Peyer's patch (tissue), 4 donors: ENCODE results near the gene RAPGEF5. TPM values are rescaled to one million over a fixed set of nuclear protein-coding genes. Genes with fewer than 3 reads are reported as not detected.

ENCODE experiments used
- DNase-seq, 3 donors: peaks; one replicate each; pipeline ENCODE4 v3.0.0-alpha.2; 2017 to 2019
- H3K27ac ChIP-seq, 4 donors: fragments of 200-600 bp; sonication (generic); one replicate each; pipeline ENCODE4 v1.5.1; 2016 to 2019
- H3K27me3 ChIP-seq, 2 donors: fragments of 200-600 bp; sonication (generic); one replicate each; pipeline ENCODE4 v1.5.1; 2019
- H3K36me3 ChIP-seq, 3 donors: fragments of 200-600 bp; sonication (generic); one replicate each; pipeline ENCODE4 v1.5.1; 2016 to 2019
- H3K4me1 ChIP-seq, 4 donors: fragments of 200-600 bp; sonication (generic); one replicate each; pipeline ENCODE4 v1.5.1; 2016 to 2019
- H3K4me3 ChIP-seq, 4 donors: fragments of 200-600 bp; sonication (generic); 1 replicate in 3 of 4; 2 replicates in 1 of 4; pipeline ENCODE4 v1.5.1; 2016 to 2019; ENCODE audit warnings: mild to moderate bottlenecking in 1 of 4
- H3K9me3 ChIP-seq, 4 donors: fragments of 200-600 bp; sonication (generic); one replicate each; pipeline ENCODE4 v1.5.1; 2016 to 2019; ENCODE audit warnings: mild to moderate bottlenecking in 1 of 4
- POLR2A ChIP-seq, 2 donors: fragments of 450-650 bp; IDR thresholded peaks; one replicate each; pipeline ENCODE4 v1.5.1; 2017; ENCODE audit warnings: antibody characterized with exemption in 2 of 2, mild to moderate bottlenecking in 2 of 2, moderate library complexity in 2 of 2
- total RNA-seq, 4 donors: library from RNA; depleted of rRNA; stranded (reverse); fragments of >200 nt; gene quantifications; one replicate each; pipeline ENCODE4 v1.1.0, GENCODE V29; 2016
- TF ChIP-seq, protein P1 (sequence below), 6 experiments: fragments of 450-650 bp in 4 of 6; fragments of 200-600 bp in 2 of 6; sonication (generic) in 1 of 6; IDR thresholded peaks; one replicate each; pipeline ENCODE4 v1.5.1; 2017 to 2019; ENCODE audit warnings: antibody characterized with exemption in 6 of 6, mild to moderate bottlenecking in 3 of 6, moderate library complexity in 1 of 6

The RAPGEF5 gene
- total RNA-seq, 4 donors from 2014 or later, result 92.8 to 144 (median 111) TPM

DNA sequence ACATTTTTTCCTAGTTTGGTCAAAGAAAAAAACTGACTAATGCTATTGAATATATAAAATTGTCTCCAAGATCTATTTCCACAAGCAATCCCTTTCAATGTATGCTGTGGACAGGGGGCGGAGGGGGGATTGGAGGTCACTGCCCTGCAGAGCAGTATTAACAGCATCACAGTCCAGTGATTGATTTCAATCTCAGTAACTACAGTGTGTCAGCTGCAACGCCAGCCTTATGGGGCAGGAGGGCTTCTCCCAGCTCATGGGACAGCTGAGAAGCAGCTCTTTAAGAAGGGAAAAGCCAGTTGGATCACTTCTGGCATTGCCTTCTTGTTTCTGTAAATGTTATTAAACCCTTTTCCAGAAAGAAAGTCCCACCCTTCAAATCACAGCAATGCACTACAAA lies 65.0 kb downstream of the RAPGEF5 start:
- TF ChIP-seq POLR2A (IDR thresholded peaks at IDR 0.05), result no peak
- TF ChIP-seq, protein P1, sequence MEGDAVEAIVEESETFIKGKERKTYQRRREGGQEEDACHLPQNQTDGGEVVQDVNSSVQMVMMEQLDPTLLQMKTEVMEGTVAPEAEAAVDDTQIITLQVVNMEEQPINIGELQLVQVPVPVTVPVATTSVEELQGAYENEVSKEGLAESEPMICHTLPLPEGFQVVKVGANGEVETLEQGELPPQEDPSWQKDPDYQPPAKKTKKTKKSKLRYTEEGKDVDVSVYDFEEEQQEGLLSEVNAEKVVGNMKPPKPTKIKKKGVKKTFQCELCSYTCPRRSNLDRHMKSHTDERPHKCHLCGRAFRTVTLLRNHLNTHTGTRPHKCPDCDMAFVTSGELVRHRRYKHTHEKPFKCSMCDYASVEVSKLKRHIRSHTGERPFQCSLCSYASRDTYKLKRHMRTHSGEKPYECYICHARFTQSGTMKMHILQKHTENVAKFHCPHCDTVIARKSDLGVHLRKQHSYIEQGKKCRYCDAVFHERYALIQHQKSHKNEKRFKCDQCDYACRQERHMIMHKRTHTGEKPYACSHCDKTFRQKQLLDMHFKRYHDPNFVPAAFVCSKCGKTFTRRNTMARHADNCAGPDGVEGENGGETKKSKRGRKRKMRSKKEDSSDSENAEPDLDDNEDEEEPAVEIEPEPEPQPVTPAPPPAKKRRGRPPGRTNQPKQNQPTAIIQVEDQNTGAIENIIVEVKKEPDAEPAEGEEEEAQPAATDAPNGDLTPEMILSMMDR (IDR thresholded peaks at IDR 0.05), result no peak
- no peak for DNase-seq
- Histone ChIP-seq H3K9me3 (no peaks in the 10 kb centered on the region), H3K4me3 (no peak overlapping the region), H3K4me1 (no peaks in the 10 kb centered on the region), H3K36me3 (peaks cover 0 to 11% (median 0%) of the 10 kb centered on the region in 3 donors), H3K27ac (no peak overlapping the region), H3K27me3 (no peaks in the 10 kb centered on the region)

DNA sequence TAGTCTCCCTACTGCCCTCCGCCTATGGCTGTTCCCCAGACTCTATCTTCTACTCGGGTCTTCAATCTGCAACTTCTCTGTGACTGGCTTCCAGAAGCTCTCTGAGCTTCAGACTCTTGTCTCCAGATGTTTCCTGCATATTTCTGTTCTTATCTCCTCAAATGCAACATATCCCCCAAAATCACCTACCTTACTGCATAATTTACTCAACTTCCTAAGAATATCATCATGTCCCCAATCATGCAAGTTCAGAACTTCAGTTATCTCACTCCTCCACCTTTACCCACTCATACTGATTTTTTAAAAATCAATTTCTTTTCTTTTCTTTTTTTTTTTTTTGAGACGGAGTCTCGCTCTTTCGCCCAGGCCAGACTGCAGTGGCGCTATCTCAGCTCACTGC lies 68.8 kb downstream of the RAPGEF5 start:
- H3K9me3 ChIP-seq, result no peaks in the 10 kb centered on the region
- DNase-seq, result no peak
- no peaks in the 10 kb centered on the region for H3K27me3 ChIP-seq
- H3K27ac ChIP-seq, result no peak overlapping the region
- no peak for TF ChIP-seq POLR2A (IDR thresholded peaks at IDR 0.05)
- TF ChIP-seq, protein P1 (IDR thresholded peaks at IDR 0.05), result no peak
- H3K4me1 ChIP-seq, result no peaks in the 10 kb centered on the region
- peaks cover 0 to 7% (median 0%) of the 10 kb centered on the region in 3 donors for H3K36me3 ChIP-seq
- no peak overlapping the region for H3K4me3 ChIP-seq

DNA sequence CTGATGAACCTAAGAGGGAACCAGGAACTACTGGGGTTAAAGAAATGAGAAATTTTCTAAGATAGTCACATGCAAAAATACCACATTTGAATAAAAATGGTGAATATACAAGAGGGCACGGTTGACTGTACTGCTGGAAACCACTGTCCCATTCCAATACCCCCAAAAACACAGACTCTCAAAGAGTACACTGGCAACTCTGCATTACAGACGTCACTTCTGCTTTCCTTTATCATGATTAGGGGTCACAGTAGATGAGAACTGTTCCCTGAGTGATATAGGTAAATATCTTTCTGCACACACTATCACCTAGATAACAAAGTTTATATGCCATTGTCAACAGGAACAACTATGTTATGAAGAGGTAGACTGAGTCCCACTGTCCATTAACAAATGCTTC lies 69.5 kb downstream of the RAPGEF5 start:
- no peak for DNase-seq
- TF ChIP-seq POLR2A (IDR thresholded peaks at IDR 0.05), result no peak
- TF ChIP-seq, protein P1 (IDR thresholded peaks at IDR 0.05), result no peak
- Histone ChIP-seq H3K27me3 (no peaks in the 10 kb centered on the region), H3K4me1 (no peaks in the 10 kb centered on the region), H3K27ac (no peak overlapping the region), H3K4me3 (no peak overlapping the region), H3K36me3 (peaks cover 0 to 7% (median 0%) of the 10 kb centered on the region in 3 donors), H3K9me3 (no peaks in the 10 kb centered on the region)

DNA sequence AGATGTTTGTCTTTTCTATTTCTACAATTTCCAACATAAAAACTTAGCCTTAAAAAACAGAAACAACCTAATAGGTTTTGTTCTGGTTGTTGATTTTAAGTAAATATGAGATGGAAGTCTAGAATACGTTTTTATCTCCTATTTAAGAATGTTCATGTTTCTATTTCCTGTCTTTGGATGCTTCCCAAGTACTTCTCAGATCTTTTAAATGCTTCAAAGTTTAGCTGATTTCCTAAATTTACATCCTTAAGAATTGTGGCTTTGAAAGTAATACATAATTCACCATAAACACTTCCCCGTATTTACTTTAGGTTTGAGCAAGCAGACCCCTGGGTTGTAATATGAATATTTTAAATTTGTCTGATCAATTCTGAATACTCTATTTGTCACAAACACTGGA lies 70.5 kb downstream of the RAPGEF5 start:
- Histone ChIP-seq H3K4me1 (no peaks in the 10 kb centered on the region), H3K4me3 (no peak overlapping the region)
- no peak for DNase-seq

DNA sequence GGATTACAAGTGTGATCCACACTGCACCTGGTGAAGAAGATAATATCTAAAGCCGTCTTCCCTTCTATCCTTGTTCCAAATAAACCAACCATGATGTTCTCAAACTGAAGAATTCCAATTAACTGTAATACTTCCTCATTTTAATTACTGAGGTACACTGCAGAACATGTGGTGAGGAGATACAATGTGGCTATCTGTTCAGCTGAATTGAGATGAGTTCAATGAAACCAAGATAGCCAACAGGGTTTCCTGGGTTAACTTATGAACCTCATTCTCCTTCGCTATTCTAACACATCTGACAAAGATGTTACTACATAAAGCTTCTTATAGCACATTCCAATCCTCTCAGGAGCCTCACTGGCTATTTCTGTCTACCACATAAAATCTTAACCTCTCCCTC lies 75.5 kb downstream of the RAPGEF5 start:
- no peak for DNase-seq
- Histone ChIP-seq H3K4me1 (no peaks in the 10 kb centered on the region), H3K27ac (no peak overlapping the region), H3K9me3 (no peaks in the 10 kb centered on the region), H3K4me3 (no peak overlapping the region), H3K27me3 (no peaks in the 10 kb centered on the region), H3K36me3 (no peaks in the 10 kb centered on the region)
- TF ChIP-seq POLR2A (IDR thresholded peaks at IDR 0.05), result no peak

More for the DNA sequence above, 70.5 kb downstream of the RAPGEF5 start:
- Histone ChIP-seq H3K27ac (no peak overlapping the region), H3K27me3 (no peaks in the 10 kb centered on the region), H3K36me3 (peaks cover 0 to 4% (median 0%) of the 10 kb centered on the region in 3 donors), H3K9me3 (no peaks in the 10 kb centered on the region)
- TF ChIP-seq POLR2A (IDR thresholded peaks at IDR 0.05), result no peak
- TF ChIP-seq, protein P1 (IDR thresholded peaks at IDR 0.05), result no peak

DNA sequence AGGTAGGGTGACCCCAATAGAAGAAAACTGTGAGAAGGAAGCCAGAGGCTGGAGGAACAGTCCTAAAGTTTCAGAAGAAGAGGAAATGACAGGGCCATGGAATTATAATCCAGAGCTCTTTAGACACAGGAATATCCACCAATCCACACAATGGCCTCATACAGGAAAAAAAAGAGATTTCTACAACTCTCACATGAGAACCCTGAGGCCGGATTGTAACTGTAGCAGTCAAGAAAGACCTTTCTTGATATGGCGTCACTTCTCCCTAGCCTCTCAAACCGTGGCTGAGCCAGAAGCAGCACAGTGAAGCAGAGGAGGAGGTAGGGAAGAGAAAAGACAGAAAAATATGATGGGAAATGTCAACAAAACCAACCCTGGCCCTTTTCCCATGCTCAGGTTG lies 76.9 kb downstream of the RAPGEF5 start:
- Histone ChIP-seq H3K4me1 (no peaks in the 10 kb centered on the region), H3K27me3 (no peaks in the 10 kb centered on the region), H3K4me3 (no peak overlapping the region), H3K27ac (no peak overlapping the region), H3K9me3 (no peaks in the 10 kb centered on the region), H3K36me3 (no peaks in the 10 kb centered on the region)
- DNase-seq, result no peak
- TF ChIP-seq, protein P1 (IDR thresholded peaks at IDR 0.05), result no peak
- no peak for TF ChIP-seq POLR2A (IDR thresholded peaks at IDR 0.05)
